Body of pancreas (tissue), 4 donors: ENCODE results near the gene ALDH1A3. TPM values are rescaled to one million over a fixed set of nuclear protein-coding genes. Genes with fewer than 3 reads are reported as not detected.

Experiments
- ATAC-seq: fragments of 150-250 bp; one replicate; pipeline ENCODE4 v1.9.1; 2016
- DNase-seq, 4 donors: peaks; one replicate each; pipeline ENCODE4 v3.0.0-alpha.2; 2019
- H3K27ac ChIP-seq, 4 donors: fragments of 200-600 bp; sonication (generic); 1 replicate in 3 of 4; 2 replicates in 1 of 4; pipeline versions ENCODE4 v1.5.1 to v1.6.1; 2016 to 2019; ENCODE audit warnings: mild to moderate bottlenecking in 1 of 4, mixed read lengths in 1 of 4, moderate library complexity in 1 of 4
- H3K27me3 ChIP-seq, 2 donors: fragments of 200-600 bp; sonication (generic); one replicate each; pipeline ENCODE4 v1.6.0; 2016; ENCODE audit warnings: mild to moderate bottlenecking in 1 of 2
- H3K36me3 ChIP-seq, 2 donors: fragments of 200-600 bp; sonication (generic); replicated peaks in 1 of 2; 2 replicates each; pipeline ENCODE4 v1.5.1; 2016; ENCODE audit warnings: low read depth in 2 of 2; ENCODE audit not compliant: insufficient read depth in 1 of 2
- H3K4me1 ChIP-seq: fragments of 200-600 bp; sonication (generic); one replicate; pipeline ENCODE4 v1.6.0; 2016
- H3K4me3 ChIP-seq, 2 donors: fragments of 200-600 bp; sonication (generic); 1 replicate in 1 of 2; 2 replicates in 1 of 2; pipeline ENCODE4 v1.5.1; 2016 to 2019
- H3K9me3 ChIP-seq, 3 donors: fragments of 200-600 bp; sonication (generic); 1 replicate in 2 of 3; 2 replicates in 1 of 3; pipeline ENCODE4 v1.5.1; 2016
- POLR2A ChIP-seq, 3 donors: fragments of 450-650 bp; IDR thresholded peaks; one replicate each; pipeline ENCODE4 v1.6.1; 2016; ENCODE audit warnings: antibody characterized with exemption in 3 of 3, mild to moderate bottlenecking in 2 of 3
- WGBS, 2 donors: methylation state at CpG; one replicate each; pipeline ENCODE4 v1.1.5; 2017; 5-methylcytosine and 5-hydroxymethylcytosine counted together
- intact Hi-C: fragments of 100-400 bp; cut with DNase I; formaldehyde crosslinking; loops from one replicate; pipeline ENCODE4 v1.15.1; 2023
- total RNA-seq, 2 donors: library from RNA; depleted of rRNA; stranded (reverse); fragments of >200 nt; gene quantifications; one replicate each; pipeline ENCODE4 v1.1.0, GENCODE V29; 2016
- TF ChIP-seq, protein P1 (sequence below), 7 experiments: fragments of 450-650 bp in 4 of 7; fragments of 200-600 bp in 3 of 7; sonication (generic) in 3 of 7; IDR thresholded peaks; one replicate each; pipeline ENCODE4 v1.5.1; 2016 to 2019; ENCODE audit warnings: antibody characterized with exemption in 7 of 7

Gene ALDH1A3
- total RNA-seq, 2 donors from 2014 or later = 19.5 to 33.9 TPM

DNA sequence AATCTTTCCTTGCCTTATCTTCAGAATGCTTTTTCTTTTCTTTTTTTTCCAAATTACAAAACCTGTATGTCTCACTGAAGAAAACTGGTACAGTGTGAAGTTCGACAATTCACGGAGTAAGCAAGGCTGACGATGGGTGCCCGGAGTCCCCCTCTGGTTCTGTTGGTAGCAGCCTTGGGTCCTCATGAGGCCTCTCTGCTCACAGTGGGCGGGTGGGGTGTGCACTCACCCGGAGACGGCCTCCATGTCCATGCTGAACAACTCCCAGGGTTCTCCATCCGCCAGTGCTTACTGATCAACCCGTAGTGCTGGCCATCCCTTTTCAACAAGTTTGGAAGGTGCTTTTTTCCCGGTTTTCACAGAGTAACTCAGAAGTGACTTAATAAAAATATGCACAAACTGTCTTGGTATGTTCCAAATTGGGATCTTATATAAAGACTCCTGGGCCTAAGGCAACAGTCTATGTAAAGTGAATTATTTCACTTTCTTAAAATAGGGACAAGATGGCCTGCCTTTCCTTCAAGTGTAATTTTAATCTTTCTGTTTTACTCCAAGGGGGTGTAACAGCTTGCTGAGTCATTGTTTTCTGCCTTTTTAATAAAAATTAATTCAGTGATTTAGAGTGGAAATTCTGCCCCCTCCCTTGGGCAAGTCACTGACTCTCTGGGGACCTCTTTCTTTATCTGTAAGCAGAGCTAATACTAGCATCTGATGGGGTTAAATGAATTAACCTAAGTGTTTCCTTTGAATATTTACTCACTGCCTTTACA lies 63.2 kb downstream of the ALDH1A3 start:
- no peak for TF ChIP-seq POLR2A (IDR thresholded peaks at IDR 0.05)
- TF ChIP-seq, protein P1, sequence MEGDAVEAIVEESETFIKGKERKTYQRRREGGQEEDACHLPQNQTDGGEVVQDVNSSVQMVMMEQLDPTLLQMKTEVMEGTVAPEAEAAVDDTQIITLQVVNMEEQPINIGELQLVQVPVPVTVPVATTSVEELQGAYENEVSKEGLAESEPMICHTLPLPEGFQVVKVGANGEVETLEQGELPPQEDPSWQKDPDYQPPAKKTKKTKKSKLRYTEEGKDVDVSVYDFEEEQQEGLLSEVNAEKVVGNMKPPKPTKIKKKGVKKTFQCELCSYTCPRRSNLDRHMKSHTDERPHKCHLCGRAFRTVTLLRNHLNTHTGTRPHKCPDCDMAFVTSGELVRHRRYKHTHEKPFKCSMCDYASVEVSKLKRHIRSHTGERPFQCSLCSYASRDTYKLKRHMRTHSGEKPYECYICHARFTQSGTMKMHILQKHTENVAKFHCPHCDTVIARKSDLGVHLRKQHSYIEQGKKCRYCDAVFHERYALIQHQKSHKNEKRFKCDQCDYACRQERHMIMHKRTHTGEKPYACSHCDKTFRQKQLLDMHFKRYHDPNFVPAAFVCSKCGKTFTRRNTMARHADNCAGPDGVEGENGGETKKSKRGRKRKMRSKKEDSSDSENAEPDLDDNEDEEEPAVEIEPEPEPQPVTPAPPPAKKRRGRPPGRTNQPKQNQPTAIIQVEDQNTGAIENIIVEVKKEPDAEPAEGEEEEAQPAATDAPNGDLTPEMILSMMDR (IDR thresholded peaks at IDR 0.05) = no peak
- DNase-seq = no peak
- Histone ChIP-seq H3K9me3 (no peaks in the 10 kb centered on the region), H3K27ac (no peak overlapping the region), H3K4me3 (no peak overlapping the region), H3K4me1 (no peaks in the 10 kb centered on the region), H3K36me3 (no peaks in the 10 kb centered on the region), H3K27me3 (no peaks in the 10 kb centered on the region)
- no peak for ATAC-seq
- intact Hi-C loops = no loop called here
- 87 to 89% methylated on average over 10 of the region's 10 CpGs for WGBS, 2 donors

DNA sequence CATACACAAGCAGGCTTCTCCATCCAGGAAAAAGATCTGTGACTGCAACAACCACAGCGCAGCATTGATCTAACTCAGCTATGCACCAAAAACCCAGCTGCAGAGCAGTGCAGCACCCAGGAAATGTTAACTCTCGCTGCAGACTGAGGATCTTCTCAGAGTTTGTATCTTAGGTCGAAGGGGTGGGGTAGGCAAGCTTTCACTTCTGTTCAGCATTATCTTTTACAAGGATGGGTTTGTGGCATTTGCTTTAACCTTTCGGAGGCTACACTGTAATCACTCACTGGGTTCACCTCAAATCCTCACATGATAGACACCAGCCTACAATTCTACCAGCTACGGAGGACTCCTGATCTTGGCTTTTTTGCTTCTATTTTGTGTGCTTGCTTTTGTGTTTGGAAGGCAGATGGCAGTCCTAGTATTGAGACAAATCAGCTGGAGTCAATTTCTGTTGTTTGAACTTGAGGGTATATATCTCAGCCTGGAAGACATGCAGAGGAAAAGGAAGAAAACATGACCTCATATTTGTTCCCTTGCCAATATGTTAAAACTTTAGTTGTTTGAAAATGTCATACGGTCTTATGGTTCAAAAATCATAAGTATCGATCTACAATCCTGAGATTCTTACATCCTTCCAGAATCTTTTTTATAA lies 64.7 kb downstream of the ALDH1A3 start:
- Histone ChIP-seq H3K9me3 (no peaks in the 10 kb centered on the region), H3K36me3 (no peaks in the 10 kb centered on the region), H3K4me1 (no peaks in the 10 kb centered on the region), H3K27ac (no peak overlapping the region), H3K27me3 (no peaks in the 10 kb centered on the region), H3K4me3 (no peak overlapping the region)
- intact Hi-C loops = no loop called here
- DNase-seq (no peak), ATAC-seq (no peak)
- 83 to 90% methylated on average over 7 of the region's 7 CpGs for WGBS, 2 donors
- TF ChIP-seq POLR2A (IDR thresholded peaks at IDR 0.05) = no peak
- TF ChIP-seq, protein P1 (IDR thresholded peaks at IDR 0.05) = no peak

DNA sequence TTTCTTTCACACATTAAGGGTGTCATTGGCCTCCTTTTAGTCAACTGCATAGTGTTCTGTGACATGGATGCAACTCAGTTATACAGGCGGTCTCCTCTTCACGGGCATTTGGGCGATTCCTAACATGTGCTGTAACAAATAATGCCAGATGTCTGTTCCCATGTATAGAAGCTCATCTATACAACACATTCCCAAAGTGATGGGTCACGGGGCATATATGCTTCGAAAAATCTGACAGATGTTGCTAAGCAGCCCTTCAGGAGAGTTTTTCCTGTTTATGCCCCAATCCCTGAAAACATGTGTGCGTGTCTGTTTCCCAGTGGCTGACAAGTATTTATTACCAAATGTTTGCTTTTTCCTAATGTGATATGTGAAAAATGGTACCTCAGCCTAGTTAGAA lies 65.4 kb downstream of the ALDH1A3 start:
- no peak for TF ChIP-seq POLR2A (IDR thresholded peaks at IDR 0.05)
- TF ChIP-seq, protein P1 (IDR thresholded peaks at IDR 0.05) = no peak
- H3K4me3 ChIP-seq = no peak overlapping the region
- intact Hi-C loops = no loop called here
- no peaks in the 10 kb centered on the region for H3K36me3 ChIP-seq
- H3K4me1 ChIP-seq = no peaks in the 10 kb centered on the region
- no peaks in the 10 kb centered on the region for H3K9me3 ChIP-seq
- ATAC-seq (no peak), DNase-seq (no peak)
- H3K27ac ChIP-seq = no peak overlapping the region
- 80 to 86% methylated on average over 6 of the region's 6 CpGs for WGBS, 2 donors
- no peaks in the 10 kb centered on the region for H3K27me3 ChIP-seq

DNA sequence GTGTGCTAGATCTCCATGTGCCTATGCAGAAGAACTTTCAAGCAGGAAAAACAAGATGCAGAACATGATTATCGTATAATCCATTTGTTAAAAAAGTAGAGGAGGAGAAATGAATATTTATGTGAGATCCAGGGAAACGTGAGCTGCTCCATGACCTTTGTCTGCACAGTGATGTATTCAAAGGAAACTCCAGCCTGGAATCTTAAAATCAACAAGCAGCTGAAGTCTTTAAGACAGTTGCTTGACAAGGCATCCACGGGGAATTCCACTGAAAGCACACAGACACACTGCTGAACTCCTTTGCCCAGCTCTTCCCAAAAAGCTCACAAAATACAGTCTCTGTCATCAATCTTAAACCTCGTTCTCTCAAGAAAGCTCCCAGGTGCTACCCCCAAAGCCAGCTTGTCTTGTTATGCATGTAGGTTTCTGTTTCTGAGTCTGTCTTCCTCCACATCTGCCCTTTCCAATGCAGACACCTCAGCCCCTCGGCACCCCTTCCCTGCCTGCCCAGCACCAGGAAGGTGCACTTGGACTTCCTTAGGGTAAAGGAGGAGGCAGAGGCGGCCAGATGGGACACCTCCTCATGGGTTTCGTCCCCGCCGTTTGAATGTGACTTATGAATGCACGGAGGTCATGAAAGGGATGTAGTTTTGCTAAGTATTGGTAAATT lies 68.3 kb downstream of the ALDH1A3 start:
- Histone ChIP-seq H3K4me1 (no peaks in the 10 kb centered on the region), H3K9me3 (no peaks in the 10 kb centered on the region), H3K27ac (no peak overlapping the region), H3K36me3 (no peaks in the 10 kb centered on the region), H3K4me3 (no peak overlapping the region), H3K27me3 (no peaks in the 10 kb centered on the region)
- intact Hi-C loops = no loop called here
- DNase-seq = no peak
- ATAC-seq = no peak
- 78 to 87% methylated on average over 10 of the region's 10 CpGs for WGBS, 2 donors
- TF ChIP-seq, protein P1 (IDR thresholded peaks at IDR 0.05) = no peak
- TF ChIP-seq POLR2A (IDR thresholded peaks at IDR 0.05) = no peak
